Mucosa of descending colon (tissue), 3 donors: ENCODE results near the gene BCL7C. TPM values are rescaled to one million over a fixed set of nuclear protein-coding genes. Genes with fewer than 3 reads are reported as not detected.
A peak's percentile ranks its signal among the peaks of the same experiment; 100 is the strongest.

Experiments
- ATAC-seq: fragments of 200-7000 bp; cut with Tn5 transposase; one replicate; pipeline ENCODE4 v1.9.1; 2020; ENCODE audit warnings: mild to moderate bottlenecking, moderate library complexity
- DNase-seq, 3 donors: peaks; one replicate each; pipeline ENCODE4 v3.0.0-alpha.2; 2020
- H3K36me3 ChIP-seq: fragments of 200-600 bp; one replicate; pipeline ENCODE4 v1.8.0; 2021; ENCODE audit warnings: low read depth, mild to moderate bottlenecking
- H3K4me1 ChIP-seq: fragments of 200-600 bp; one replicate; pipeline ENCODE4 v1.8.0; 2021; ENCODE audit warnings: low read depth, mild to moderate bottlenecking
- H3K4me3 ChIP-seq: fragments of 200-600 bp; one replicate; pipeline ENCODE4 v1.8.0; 2021; ENCODE audit warnings: mild to moderate bottlenecking
- H3K9me3 ChIP-seq: fragments of 200-600 bp; one replicate; pipeline ENCODE4 v1.8.0; 2021; ENCODE audit warnings: mild to moderate bottlenecking
- CTCF ChIP-seq: fragments of 200-600 bp; IDR thresholded peaks from one replicate; pipeline ENCODE4 v1.8.0; 2022; ENCODE audit warnings: antibody characterized with exemption, mild to moderate bottlenecking
- intact Hi-C, 2 donors: fragments of 100-400 bp; cut with DNase I in 1 of 2; cut with micrococcal nuclease in 1 of 2; formaldehyde crosslinking; loops; one replicate each; pipeline versions ENCODE4 v1.11.0 to v1.11.1; 2022; cut with DNase I, micrococcal nuclease
- microRNA-seq: library from miRNA; unstranded; fragments of <30 nt; microRNA quantifications from one replicate; pipeline ENCODE4, GENCODE V29; 2019
- total RNA-seq, 3 donors: library from RNA; stranded (reverse); fragmentation: NEBNext Ultra II Directional in 2 of 3; extraction: Animal tissue kit (Norgen Biotek cat#: 25700) in 2 of 3; gene quantifications; one replicate each; pipeline versions ENCODE4 v1.2.1 to v1.2.4, GENCODE V29; 2021 to 2023
- donor health status: DM: no; HTN: no; CAD: no; lungs with moderate emphysema.
- donor health status: DM: no; HTN: no; CAD: no.
- donor health status: DM: no; HTN: yes; CAD: no.

BCL7C gene
- total RNA-seq, 3 donors from 2014 or later, result 20.8 to 30.6 (median 25.3) TPM

- intact Hi-C loops, result loop anchor here in 1 of 2 donors (5.0 kb wide), 1 partner anchor 82 kb away; the partner anchor contains the start of gene FBXL19
- H3K9me3 ChIP-seq, result no peaks in the 10 kb centered on the region
- H3K4me3 ChIP-seq, result no peak overlapping the region
- no peak for DNase-seq
- peaks cover 28% of the 10 kb centered on the region for H3K4me1 ChIP-seq
- no peaks in the 10 kb centered on the region for H3K36me3 ChIP-seq
- no peak for ATAC-seq
- no peak for TF ChIP-seq CTCF
Observed at GRCh38 chr16:30840611-30841010, 53.3 kb downstream of the BCL7C start.

- intact Hi-C loops, result loop anchor here (5.0 kb wide), 2 partner anchors 73 to 83 kb away; partner anchors contain the start of gene FBXL19 (in 1 of the 2)
- H3K4me1 ChIP-seq, result peaks cover 22% of the 10 kb centered on the region
- no peaks in the 10 kb centered on the region for H3K36me3 ChIP-seq
- H3K4me3 ChIP-seq, result no peak overlapping the region
- DNase-seq (peak in 2 of 3 donors; percentile 46 to 73), ATAC-seq (peak; percentile 95)
- no peak for TF ChIP-seq CTCF
- H3K9me3 ChIP-seq, result no peaks in the 10 kb centered on the region
Observed at GRCh38 chr16:30839523-30840227, 54.2 kb downstream of the BCL7C start.

GRCh38 chr16:30838876-30839471 lies 54.9 kb downstream of the BCL7C start:
- intact Hi-C loops, result loop anchor here in 1 of 2 donors (5.0 kb wide), 1 partner anchor 73 kb away; no protein-coding TSS in a partner anchor

GRCh38 chr16:30837904-30838303 lies 56.0 kb downstream of the BCL7C start:
- H3K9me3 ChIP-seq, result no peaks in the 10 kb centered on the region
- peaks cover 22% of the 10 kb centered on the region for H3K4me1 ChIP-seq
- H3K36me3 ChIP-seq, result no peaks in the 10 kb centered on the region
- no peak for ATAC-seq
- intact Hi-C loops, result loop anchor here in 1 of 2 donors (5.0 kb wide), 1 partner anchor 74 kb away; no protein-coding TSS in a partner anchor
- no peak for DNase-seq
- H3K4me3 ChIP-seq, result no peak overlapping the region
- TF ChIP-seq CTCF, result no peak

More at GRCh38 chr16:30838876-30839471, 54.9 kb downstream of the BCL7C start:
- ATAC-seq (peak; percentile 47), DNase-seq (no peak)
- Histone ChIP-seq H3K36me3 (no peaks in the 10 kb centered on the region), H3K9me3 (no peaks in the 10 kb centered on the region), H3K4me3 (no peak overlapping the region), H3K4me1 (peaks cover 22% of the 10 kb centered on the region)
- no peak for TF ChIP-seq CTCF

Small RNAs within 50 kb of the gene (microRNA-seq; reads per million reads assigned to microRNA genes)
- 2.3 reads per million, percentile 5 among the genes with 10 or more reads in this experiment for gene MIR4519
- not detected for gene MIR762

Other genes with a start within 250 kb of the BCL7C start
- 10 to 100 TPM; 42.1 to 65.6 (median 45.6) TPM for gene PRR14, start 243.1 kb downstream of the BCL7C start, total RNA-seq
- gene FBRS, start 235.6 kb downstream of the BCL7C start, total RNA-seq, result 10 to 100 TPM; 82.6 to 97.1 (median 85.8) TPM
- gene SRCAP, start 194.9 kb downstream of the BCL7C start, total RNA-seq, result 10 to 100 TPM; 64.8 to 88.9 (median 65.4) TPM
- gene PHKG2, start 145.7 kb downstream of the BCL7C start, total RNA-seq, result 10 to 100 TPM; 32.1 to 37.6 (median 33.0) TPM
- 1 to 10 TPM; 4.6 to 5.5 (median 5.1) TPM for gene CFAP119, start 132.0 kb downstream of the BCL7C start, total RNA-seq
- gene RNF40, start 131.8 kb downstream of the BCL7C start, total RNA-seq, result 100 to 1,000 TPM in 1 of 3 donors, 10 to 100 TPM in 2; 87.6 to 110 (median 96.3) TPM
- 10 to 100 TPM; 13.4 to 14.9 (median 14.6) TPM for gene ZNF629, start 106.9 kb downstream of the BCL7C start, total RNA-seq
- 1 to 10 TPM; 1.1 to 7.6 (median 1.5) TPM for gene CTF1, start 2.5 kb upstream of the BCL7C start, total RNA-seq
- gene FBXL19, start 29.5 kb upstream of the BCL7C start, total RNA-seq, result 10 to 100 TPM; 17.6 to 30.3 (median 22.4) TPM
- 10 to 100 TPM; 14.6 to 24.6 (median 15.4) TPM for gene ORAI3, start 55.0 kb upstream of the BCL7C start, total RNA-seq
- 10 to 100 TPM; 13.4 to 24.7 (median 13.7) TPM for gene SETD1A, start 63.7 kb upstream of the BCL7C start, total RNA-seq
- 10 to 100 TPM; 16.5 to 27.7 (median 23.2) TPM for gene HSD3B7, start 91.1 kb upstream of the BCL7C start, total RNA-seq
- 1 to 10 TPM in 1 of 3 donors, under 1 TPM in 2; 0.14 to 2.8 (median 0.84) TPM for gene STX1B, start 116.6 kb upstream of the BCL7C start, total RNA-seq
- 10 to 100 TPM; 74.8 to 87.7 (median 86.9) TPM for gene STX4, start 139.5 kb upstream of the BCL7C start, total RNA-seq
- 10 to 100 TPM in 1 of 3 donors, 1 to 10 TPM in 2; 8.3 to 10.2 (median 9.8) TPM for gene ZNF668, start 180.2 kb upstream of the BCL7C start, total RNA-seq
- 10 to 100 TPM; 19.1 to 20.3 (median 20.0) TPM for gene ZNF646, start 180.3 kb upstream of the BCL7C start, total RNA-seq
- gene PRSS53, start 194.9 kb upstream of the BCL7C start, total RNA-seq, result 1 to 10 TPM; 1.1 to 2.7 (median 1.3) TPM
- 10 to 100 TPM; 31.9 to 67.9 (median 41.3) TPM for gene VKORC1, start 200.7 kb upstream of the BCL7C start, total RNA-seq
- 10 to 100 TPM; 31.7 to 40.1 (median 36.6) TPM for gene BCKDK, start 214.3 kb upstream of the BCL7C start, total RNA-seq
- 10 to 100 TPM; 61.1 to 83.1 (median 69.6) TPM for gene KAT8, start 223.6 kb upstream of the BCL7C start, total RNA-seq
- 100 to 1,000 TPM; 163 to 482 (median 422) TPM for gene PRSS8, start 241.7 kb upstream of the BCL7C start, total RNA-seq